Neural cell (in vitro differentiated cells): ENCODE results near the gene PLCL1.

Experiments used
- CTCF ChIP-seq: fragments of 450-650 bp; IDR thresholded peaks from 2 replicates; pipeline ENCODE4 v1.5.1; 2014; ENCODE audit warnings: antibody characterized with exemption, mild to moderate bottlenecking, moderate library complexity; ENCODE audit not compliant: poor library complexity, severe bottlenecking
- EP300 ChIP-seq: fragments of 450-650 bp; conservative IDR thresholded peaks from 2 replicates; pipeline ENCODE4 v1.6.1; 2014; ENCODE audit warnings: antibody characterized with exemption, mild to moderate bottlenecking, moderate library complexity; ENCODE audit not compliant: poor library complexity, severe bottlenecking
- EZH2 ChIP-seq: fragments of 200-600, 300-800 bp; shearing (Covaris generic), sonication (generic); IDR thresholded peaks from 2 replicates; pipeline ENCODE4 v1.6.1; 2014; ENCODE audit warnings: antibody characterized with exemption, low read length, borderline replicate concordance, mild to moderate bottlenecking; ENCODE audit not compliant: insufficient read depth, poor library complexity, severe bottlenecking
- MXI1 ChIP-seq: fragments of 450-650 bp; conservative IDR thresholded peaks from 2 replicates; pipeline ENCODE4 v1.6.1; 2014; ENCODE audit warnings: antibody characterized with exemption, mild to moderate bottlenecking; ENCODE audit not compliant: poor library complexity, severe bottlenecking
- POLR2AphosphoS5 ChIP-seq: IDR thresholded peaks from 2 replicates; pipeline ENCODE4 v1.6.1; 2012
- RAD21 ChIP-seq: fragments of 450-650 bp; conservative IDR thresholded peaks from 2 replicates; pipeline ENCODE4 v1.6.1; 2014; ENCODE audit warnings: antibody characterized with exemption, mild to moderate bottlenecking, moderate library complexity
- SMC3 ChIP-seq: fragments of 450-650 bp; conservative IDR thresholded peaks from 2 replicates; pipeline ENCODE4 v1.6.1; 2014; ENCODE audit warnings: antibody characterized with exemption, mild to moderate bottlenecking, moderate library complexity; ENCODE audit not compliant: poor library complexity
- TAF1 ChIP-seq: IDR thresholded peaks from 2 replicates; pipeline ENCODE4 v1.6.1; 2012; ENCODE audit warnings: low read depth
- TF ChIP-seq, protein P1 (sequence below): IDR thresholded peaks from 2 replicates; pipeline ENCODE4 v1.6.1; 2012; ENCODE audit warnings: borderline replicate concordance

DNA sequence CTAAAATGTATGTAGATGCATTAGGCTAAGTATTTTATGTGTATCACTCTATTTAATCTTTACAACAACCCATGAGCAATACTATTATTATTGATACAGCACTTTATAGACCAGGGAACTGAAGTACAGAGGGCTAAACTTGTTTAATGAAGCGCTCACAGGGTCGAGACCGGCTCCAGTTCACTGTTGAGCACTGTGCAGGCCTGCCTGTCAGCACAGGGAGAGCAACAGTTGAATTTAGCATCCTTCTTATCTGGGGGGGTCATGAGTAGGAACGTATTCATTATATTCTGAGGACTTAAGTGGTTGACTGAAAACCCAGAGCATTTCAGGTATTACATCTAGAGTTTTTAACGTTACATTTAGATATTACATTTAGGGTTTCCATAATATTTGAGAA lies 120.1 kb downstream of the PLCL1 start:
- TF ChIP-seq CTCF (no peak), EP300 (no peak), SMC3 (no peak), MXI1 (no peak), POLR2AphosphoS5 (no peak), EZH2 (no peak), TAF1 (no peak), RAD21 (no peak)
- TF ChIP-seq, protein P1, sequence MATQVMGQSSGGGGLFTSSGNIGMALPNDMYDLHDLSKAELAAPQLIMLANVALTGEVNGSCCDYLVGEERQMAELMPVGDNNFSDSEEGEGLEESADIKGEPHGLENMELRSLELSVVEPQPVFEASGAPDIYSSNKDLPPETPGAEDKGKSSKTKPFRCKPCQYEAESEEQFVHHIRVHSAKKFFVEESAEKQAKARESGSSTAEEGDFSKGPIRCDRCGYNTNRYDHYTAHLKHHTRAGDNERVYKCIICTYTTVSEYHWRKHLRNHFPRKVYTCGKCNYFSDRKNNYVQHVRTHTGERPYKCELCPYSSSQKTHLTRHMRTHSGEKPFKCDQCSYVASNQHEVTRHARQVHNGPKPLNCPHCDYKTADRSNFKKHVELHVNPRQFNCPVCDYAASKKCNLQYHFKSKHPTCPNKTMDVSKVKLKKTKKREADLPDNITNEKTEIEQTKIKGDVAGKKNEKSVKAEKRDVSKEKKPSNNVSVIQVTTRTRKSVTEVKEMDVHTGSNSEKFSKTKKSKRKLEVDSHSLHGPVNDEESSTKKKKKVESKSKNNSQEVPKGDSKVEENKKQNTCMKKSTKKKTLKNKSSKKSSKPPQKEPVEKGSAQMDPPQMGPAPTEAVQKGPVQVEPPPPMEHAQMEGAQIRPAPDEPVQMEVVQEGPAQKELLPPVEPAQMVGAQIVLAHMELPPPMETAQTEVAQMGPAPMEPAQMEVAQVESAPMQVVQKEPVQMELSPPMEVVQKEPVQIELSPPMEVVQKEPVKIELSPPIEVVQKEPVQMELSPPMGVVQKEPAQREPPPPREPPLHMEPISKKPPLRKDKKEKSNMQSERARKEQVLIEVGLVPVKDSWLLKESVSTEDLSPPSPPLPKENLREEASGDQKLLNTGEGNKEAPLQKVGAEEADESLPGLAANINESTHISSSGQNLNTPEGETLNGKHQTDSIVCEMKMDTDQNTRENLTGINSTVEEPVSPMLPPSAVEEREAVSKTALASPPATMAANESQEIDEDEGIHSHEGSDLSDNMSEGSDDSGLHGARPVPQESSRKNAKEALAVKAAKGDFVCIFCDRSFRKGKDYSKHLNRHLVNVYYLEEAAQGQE, result no peak
